ENCODE data around the gene TMEM229B. TPM values are rescaled to one million over a fixed set of nuclear protein-coding genes. Genes with fewer than 3 reads are reported as not detected.

The TMEM229B gene
- total and polyA plus RNA-seq, 2 of the 4 experiments (the other 2 are of a cell fraction), result under 0.01 TPM; not detected in 1

- in situ Hi-C loops (cut with MboI; ENCODE audit: low sequenced_read_pairs), result loop anchor here (25.0 kb wide), 1 partner anchor 280 kb away; the partner anchor contains the start of gene RDH12
- no peak overlapping the region for H3K18ac ChIP-seq (ENCODE audit: low read depth, low read length)
- intact Hi-C loops (cut with micrococcal nuclease), result no loop called here
Measured at GRCh38 chr14:67432050-67432564, 56.4 kb downstream of the TMEM229B start.

More at GRCh38 chr14:67432050-67432564, 56.4 kb downstream of the TMEM229B start:
- TF ChIP-seq RFX5 (IDR thresholded peaks at IDR 0.05; ENCODE audit: low read depth, low read length) (no peak), FOS (IDR thresholded peaks at IDR 0.05; ENCODE audit: low read depth, low read length) (no peak), MXI1 (IDR thresholded peaks at IDR 0.05; ENCODE audit: borderline replicate concordance, low read depth, low read length) (no peak), SMC3 (IDR thresholded peaks at IDR 0.05; ENCODE audit: low read depth, low read length) (no peak), MAFK (IDR thresholded peaks at IDR 0.05; ENCODE audit: low read depth, low read length) (no peak)
- no peak overlapping the region for H3K27ac ChIP-seq (ENCODE audit: insufficient read depth, low read length)
- DNase-seq, result no peak
- H4K8ac ChIP-seq (ENCODE audit: low read depth in 2 of 2, low read length in 2 of 2), result no peak overlapping the region
- H3K27me3 ChIP-seq (ENCODE audit: control insufficient read depth, insufficient read depth, low read length), result peaks cover 25% of the 10 kb centered on the region
- H2AFZ ChIP-seq (replicated peaks; ENCODE audit: low read length, poor library complexity), result no peak overlapping the region
- no peak overlapping the region for H3K4ac ChIP-seq (ENCODE audit: low read depth, low read length)
- H3K9me3 ChIP-seq (ENCODE audit: control insufficient read depth, insufficient read depth, low read length), result no peaks in the 10 kb centered on the region
- CTCF ChIA-PET, result interaction anchor here (0.5 to 0.9 kb wide), 2 partner anchors 42 to 128 kb away, joined by 3 to 4 read pairs; no protein-coding TSS in a partner anchor
- H3K23ac ChIP-seq (ENCODE audit: low read depth, low read length), result no peak overlapping the region
- H3K56ac ChIP-seq (ENCODE audit: extremely low read depth, insufficient read depth, low read length), result no peak overlapping the region
- H2AK9ac ChIP-seq (replicated peaks; ENCODE audit: low read depth, low read length, poor library complexity), result no peak overlapping the region
- H3K14ac ChIP-seq (replicated peaks; ENCODE audit: low read depth, low read length), result no peak overlapping the region
- no peak overlapping the region for H4K91ac ChIP-seq (ENCODE audit: insufficient read depth, low read depth, low read length)
- H2AK5ac ChIP-seq (ENCODE audit: low read depth, low read length), result no peak overlapping the region
- H3K36me3 ChIP-seq (ENCODE audit: control insufficient read depth, insufficient read depth, low read length), result no peaks in the 10 kb centered on the region
- H4K5ac ChIP-seq (ENCODE audit: low read depth, low read length), result no peak overlapping the region
- ATAC-seq (ENCODE audit: low read depth), result no peak
- POLR2A ChIA-PET (ENCODE audit: unreplicated experiment), result no interaction called here
- no peak overlapping the region for H2BK15ac ChIP-seq (ENCODE audit: low read depth, low read length)
- dilution Hi-C loops (cut with HindIII; ENCODE audit: low sequenced_read_pairs, unreplicated experiment), result no loop called here
- no peak overlapping the region for H2BK120ac ChIP-seq (ENCODE audit: low read depth, low read length)
- no peaks in the 10 kb centered on the region for H3K79me1 ChIP-seq (ENCODE audit: low read depth in 1 of 2, low read length in 2 of 2)
- H2BK5ac ChIP-seq (ENCODE audit: low read depth, low read length, poor library complexity, severe bottlenecking), result no peak overlapping the region
- H3K4me2 ChIP-seq (ENCODE audit: low read depth, low read length), result no peak overlapping the region
- H3K4me3 ChIP-seq (ENCODE audit: insufficient read depth, low read depth, low read length), result no peak overlapping the region
- 60% methylated on average over 2 of the region's 7 CpGs; no CpG with 5 or more reads in 1 of the 2 experiments for WGBS, 2 experiments (ENCODE audit: extremely low coverage in 2 of 2, insufficient read length in 1 of 2)
- no peak overlapping the region for H3K9ac ChIP-seq (ENCODE audit: low read depth, low read length)
- H2BK20ac ChIP-seq (ENCODE audit: low read depth, low read length), result no peak overlapping the region
- no peaks in the 10 kb centered on the region for H4K20me1 ChIP-seq (ENCODE audit: insufficient read depth, low read length)
- no peaks in the 10 kb centered on the region for H3K4me1 ChIP-seq (ENCODE audit: control insufficient read depth, insufficient read depth, low read length)
- no TSS peak for BruUV-seq (replicated peaks)
- H3K9me1 ChIP-seq (ENCODE audit: insufficient read depth, low read length), result no peaks in the 10 kb centered on the region
